Uterus (tissue), 2 donors: Measurements from ENCODE around the gene ATP8B2.

Source experiments
- CTCF ChIP-seq, 4 experiments: fragments of 200-600 bp in 2 of 4; fragments of 450-650 bp in 2 of 4; sonication (generic) in 2 of 4; IDR thresholded peaks; one replicate each; pipeline ENCODE4 v1.5.1; 2016 to 2019; ENCODE audit warnings: antibody characterized with exemption in 4 of 4, mild to moderate bottlenecking in 2 of 4, moderate library complexity in 1 of 4
- POLR2A ChIP-seq, 2 donors: fragments of 450-650 bp; IDR thresholded peaks; one replicate each; pipeline ENCODE4 v1.6.1; 2016; ENCODE audit warnings: antibody characterized with exemption in 2 of 2, mild to moderate bottlenecking in 1 of 2, moderate library complexity in 1 of 2

GRCh38 chr1:154324241-154324640 is 1.1 kb upstream of the ATP8B2 start:
- no peak for TF ChIP-seq CTCF (IDR thresholded peaks at IDR 0.05)
- TF ChIP-seq POLR2A (IDR thresholded peaks at IDR 0.05), result no peak
